Neuronal stem cell (in vitro differentiated cells): Measurements from ENCODE around the gene PEF1.
"Not testable (repeated sequence)": the region's sequence is repeated elsewhere in the genome, so short reads cannot be mapped to it uniquely, and the experiment has no call there.

Source experiments
- DNase-seq: peaks from one replicate; pipeline ENCODE4 v3.0.0-alpha.2; 2013; ENCODE audit warnings: low spot score
- H2AFZ ChIP-seq: one replicate; pipeline ENCODE4 v1.6.1; 2013; ENCODE audit warnings: mild to moderate bottlenecking, low read length, inconsistent platforms
- H2AK5ac ChIP-seq: 2 replicates; pipeline ENCODE4 v1.6.1; 2013; ENCODE audit warnings: low read depth, mild to moderate bottlenecking, inconsistent platforms, low read length, moderate library complexity, mixed read lengths
- H2BK120ac ChIP-seq: 2 replicates; pipeline ENCODE4 v1.6.1; 2013; ENCODE audit warnings: low read depth, mild to moderate bottlenecking, inconsistent platforms, low read length, moderate library complexity, mixed read lengths
- H2BK12ac ChIP-seq: one replicate; pipeline ENCODE4 v1.6.1; 2013; ENCODE audit warnings: low read length, inconsistent platforms
- H2BK15ac ChIP-seq: 2 replicates; pipeline ENCODE4 v1.6.1; 2013; ENCODE audit warnings: mild to moderate bottlenecking, low read length, inconsistent platforms, mixed read lengths
- H2BK5ac ChIP-seq: one replicate; pipeline ENCODE4 v1.6.1; 2013; ENCODE audit warnings: inconsistent platforms, mild to moderate bottlenecking, low read length, moderate library complexity
- H3K14ac ChIP-seq: one replicate; pipeline ENCODE4 v1.6.1; 2013; ENCODE audit warnings: low read length, inconsistent platforms
- H3K18ac ChIP-seq: 2 replicates; pipeline ENCODE4 v1.6.1; 2013; ENCODE audit warnings: low read length, inconsistent platforms
- H3K23ac ChIP-seq: 2 replicates; pipeline ENCODE4 v1.6.1; 2013; ENCODE audit warnings: low read depth, mild to moderate bottlenecking, mixed read lengths, low read length, inconsistent platforms; ENCODE audit not compliant: poor library complexity
- H3K27ac ChIP-seq: replicated peaks from 3 replicates; pipeline ENCODE4 v1.5.1; 2013; ENCODE audit warnings: low read length, inconsistent platforms
- H3K27me3 ChIP-seq, 3 experiments: 2 replicates each; pipeline ENCODE4 v1.6.1; 2013; ENCODE audit warnings: low read length in 3 of 3, mild to moderate bottlenecking in 2 of 3, inconsistent platforms in 1 of 3, low read depth in 1 of 3, mixed read lengths in 1 of 3, moderate library complexity in 1 of 3; ENCODE audit not compliant: control insufficient read depth in 3 of 3, insufficient read depth in 3 of 3
- H3K36me3 ChIP-seq, 2 donors: replicated peaks in 1 of 2; 2 replicates each; pipeline ENCODE4 v1.6.1; 2013; ENCODE audit warnings: low read length in 2 of 2; ENCODE audit not compliant: control insufficient read depth in 2 of 2, insufficient read depth in 2 of 2
- H3K4ac ChIP-seq: 2 replicates; pipeline ENCODE4 v1.6.1; 2013; ENCODE audit warnings: inconsistent platforms, mild to moderate bottlenecking, low read length, moderate library complexity
- H3K4me1 ChIP-seq, 2 donors: 1 replicate in 1 of 2; 2 replicates in 1 of 2; pipeline ENCODE4 v1.6.1; 2013; ENCODE audit warnings: low read length in 2 of 2, low read depth in 1 of 2; ENCODE audit not compliant: control insufficient read depth in 2 of 2, insufficient read depth in 1 of 2
- H3K4me2 ChIP-seq: one replicate; pipeline ENCODE4 v1.6.1; 2013; ENCODE audit warnings: mild to moderate bottlenecking, low read length, inconsistent platforms; ENCODE audit not compliant: insufficient read depth, poor library complexity, severe bottlenecking
- H3K4me3 ChIP-seq, 2 donors: 2 replicates each; pipeline ENCODE4 v1.5.1; 2013; ENCODE audit warnings: low read length in 2 of 2, mild to moderate bottlenecking in 2 of 2, inconsistent platforms in 1 of 2, moderate library complexity in 1 of 2
- H3K79me1 ChIP-seq: one replicate; pipeline ENCODE4 v1.6.1; 2013; ENCODE audit warnings: low read depth, mild to moderate bottlenecking, inconsistent platforms, low read length, moderate library complexity
- H3K9ac ChIP-seq: one replicate; pipeline ENCODE4 v1.6.1; 2013; ENCODE audit warnings: mild to moderate bottlenecking, low read depth, low read length, inconsistent platforms; ENCODE audit not compliant: poor library complexity
- H3K9me3 ChIP-seq, 2 donors: replicated peaks in 1 of 2; 2 replicates each; pipeline versions ENCODE3 to v1.6.1; 2013; ENCODE audit warnings: low read length in 2 of 2, mild to moderate bottlenecking in 2 of 2, inconsistent platforms in 1 of 2, low read depth in 1 of 2, mixed read lengths in 1 of 2, moderate library complexity in 1 of 2; ENCODE audit not compliant: control insufficient read depth in 2 of 2, insufficient read depth in 1 of 2
- H4K8ac ChIP-seq: one replicate; pipeline ENCODE4 v1.6.1; 2013; ENCODE audit warnings: low read depth, mild to moderate bottlenecking, inconsistent platforms, low read length, moderate library complexity
- H4K91ac ChIP-seq: one replicate; pipeline ENCODE4 v1.6.1; 2013; ENCODE audit warnings: low read length, low read depth, mild to moderate bottlenecking, inconsistent platforms; ENCODE audit not compliant: poor library complexity
- WGBS, 2 donors: extraction: QIAGEN DNeasy Blood & Tissue Kit; methylation state at CpG; one replicate each; pipeline ENCODE4 v1.1.7; 2013; ENCODE audit warnings: missing lambda C conversion rate in 2 of 2, mixed read lengths in 1 of 2; ENCODE audit not compliant: insufficient read length in 2 of 2, insufficient replicate concordance in 1 of 2; ENCODE audit errors: extremely low coverage in 2 of 2; 5-methylcytosine and 5-hydroxymethylcytosine counted together

Gene PEF1

DNA sequence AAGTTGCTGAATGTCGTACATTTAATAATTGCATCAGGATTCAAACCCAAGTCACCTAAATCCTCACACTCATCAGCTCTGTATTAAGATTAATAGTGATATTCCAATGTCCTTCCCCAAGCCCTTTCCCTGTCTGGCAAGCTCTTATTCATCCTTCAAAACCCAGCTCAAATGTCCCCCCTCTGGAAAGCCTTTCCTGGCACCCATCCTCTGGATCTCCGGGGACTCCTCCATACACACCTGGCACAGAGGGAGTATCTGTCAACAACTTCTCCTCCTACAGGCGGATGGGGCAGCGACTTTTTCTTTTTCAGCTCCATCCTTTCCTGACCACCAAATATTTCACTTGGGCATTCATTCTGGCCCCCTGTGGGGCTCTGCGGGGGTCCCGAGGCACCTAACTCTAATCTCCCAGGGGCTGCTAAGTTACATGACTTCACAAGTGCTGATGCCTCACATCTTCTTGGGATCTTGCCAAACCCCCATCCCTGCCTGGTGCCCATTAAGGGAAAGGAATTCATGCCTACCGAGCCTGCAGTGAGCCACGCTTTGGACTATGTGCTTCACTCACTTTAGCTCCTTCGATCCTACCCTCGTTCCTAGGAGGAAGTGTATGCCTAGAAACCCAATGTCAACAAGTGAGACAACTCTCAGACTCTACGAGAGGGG is 53.1 kb downstream of the PEF1 start:
- no peak overlapping the region for H3K23ac ChIP-seq

DNA sequence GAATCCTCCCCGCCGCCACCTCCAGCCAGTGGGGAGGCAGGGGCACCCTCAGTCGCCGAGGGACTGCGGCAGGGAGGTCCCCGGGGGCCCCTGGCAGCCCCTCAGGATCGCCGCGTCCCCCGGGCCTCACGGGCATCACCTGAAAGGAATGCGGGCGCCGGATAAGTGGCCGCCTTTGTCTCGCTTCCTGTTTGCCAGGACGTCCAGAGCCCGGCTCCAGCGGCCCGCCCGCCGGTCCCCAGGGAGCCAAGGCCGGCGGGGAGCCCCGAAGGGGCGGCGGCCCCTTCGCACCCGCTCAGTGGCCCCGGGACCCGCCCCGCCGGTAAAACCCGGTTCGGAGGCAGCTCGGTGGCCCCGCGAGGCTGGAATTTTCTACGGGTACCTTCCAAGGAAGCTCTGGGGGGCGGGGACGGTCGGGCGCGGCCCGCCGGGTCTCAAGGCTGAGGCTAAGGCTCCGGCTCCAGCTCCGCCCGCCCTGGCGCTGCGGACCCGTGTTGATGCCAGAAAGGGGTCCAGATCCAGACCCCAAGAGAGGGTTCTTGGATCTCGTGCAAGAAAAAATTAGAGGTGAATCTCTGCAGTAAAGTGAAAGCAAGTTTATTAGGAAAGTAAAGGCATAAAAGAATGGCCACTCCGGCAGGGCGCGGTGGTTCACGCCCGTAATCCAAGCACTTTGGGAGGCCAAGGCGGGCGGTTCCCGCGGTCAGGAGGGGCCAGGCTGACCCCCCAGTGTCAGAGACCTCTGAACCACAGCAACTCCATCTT is 55.7 kb downstream of the PEF1 start:
- Histone ChIP-seq H3K79me1 (no peaks in the 10 kb centered on the region), H3K9me3 (no peaks in the 10 kb centered on the region), H3K27me3 (peaks cover 0 to 73% (median 17%) of the 10 kb centered on the region in 3 experiments), H3K23ac (no peak overlapping the region), H3K4ac (no peak overlapping the region), H3K9ac (no peak overlapping the region), H2BK120ac (no peak overlapping the region), H2AFZ (no peak overlapping the region), H3K27ac (no peak overlapping the region), H3K18ac (peak overlapping the region; percentile 44), H3K4me1 (no peaks in the 10 kb centered on the region), H2BK15ac (peak overlapping the region; percentile 25), H4K8ac (no peak overlapping the region), H3K4me3 (no peak overlapping the region), H2AK5ac (peak overlapping the region; percentile 38), H3K36me3 (no peaks in the 10 kb centered on the region), H4K91ac (no peak overlapping the region), H3K4me2 (peak overlapping the region; percentile 31), H2BK12ac (no peak overlapping the region), H3K14ac (no peak overlapping the region), H2BK5ac (no peak overlapping the region)
- DNase-seq: no peak
- no CpG with 5 or more reads among the region's 62 CpGs for WGBS, 2 donors

More for the DNA sequence above, 53.1 kb downstream of the PEF1 start:
- Histone ChIP-seq H2BK15ac (no peak overlapping the region), H3K14ac (no peak overlapping the region), H2AK5ac (no peak overlapping the region), H3K4me3 (no peak overlapping the region), H3K79me1 (no peaks in the 10 kb centered on the region), H3K4me1 (no peaks in the 10 kb centered on the region), H3K9ac (no peak overlapping the region), H3K4ac (no peak overlapping the region), H3K36me3 (no peaks in the 10 kb centered on the region), H2BK12ac (no peak overlapping the region), H3K4me2 (no peak overlapping the region), H4K91ac (no peak overlapping the region), H3K27me3 (peaks cover 0 to 61% (median 17%) of the 10 kb centered on the region in 3 experiments), H2BK5ac (no peak overlapping the region), H2BK120ac (no peak overlapping the region), H3K9me3 (no peaks in the 10 kb centered on the region), H4K8ac (no peak overlapping the region), H3K18ac (no peak overlapping the region), H3K27ac (no peak overlapping the region), H2AFZ (no peak overlapping the region)
- no peak for DNase-seq
- no CpG with 5 or more reads among the region's 11 CpGs for WGBS, 2 donors

DNA sequence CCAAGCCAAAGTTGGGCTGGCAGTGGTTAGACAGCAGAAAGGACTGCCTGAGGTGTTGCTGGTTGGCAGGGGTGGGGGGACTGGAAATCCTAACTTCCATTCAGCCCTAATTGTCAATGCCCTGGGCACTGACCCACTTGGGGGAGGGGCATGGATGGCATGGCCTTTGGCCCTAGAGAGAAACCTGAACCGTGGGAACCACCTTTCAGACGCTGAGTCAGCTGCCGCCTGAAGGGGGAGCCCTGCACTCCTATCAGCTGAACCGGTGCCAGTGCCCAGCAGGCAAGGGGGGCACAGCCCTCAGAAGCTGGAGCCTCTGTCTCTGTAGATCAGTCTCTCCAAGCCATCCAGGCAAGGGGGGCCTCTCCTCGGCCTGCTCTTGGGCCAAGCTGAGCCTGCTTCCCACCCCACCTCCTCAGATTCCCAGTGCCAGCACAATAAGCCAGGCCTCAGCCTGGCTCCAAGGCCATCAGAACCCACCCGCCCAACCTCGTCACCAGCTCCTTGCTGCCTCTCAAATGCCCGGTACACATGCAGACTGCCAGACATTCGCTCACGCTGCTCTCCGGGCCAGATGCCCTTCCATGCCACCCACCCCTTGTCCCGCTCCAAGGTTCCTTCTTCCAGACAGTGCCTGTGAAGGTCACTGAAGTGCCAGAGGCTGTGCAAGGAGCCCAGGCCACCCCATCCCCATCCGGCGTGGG is 56.8 kb downstream of the PEF1 start:
- Histone ChIP-seq H2BK120ac (no peak overlapping the region), H3K14ac (no peak overlapping the region), H3K4me1 (no peaks in the 10 kb centered on the region), H3K4me3 (no peak overlapping the region), H3K27ac (no peak overlapping the region), H3K18ac (peak overlapping the region; percentile 44), H2BK12ac (no peak overlapping the region), H3K36me3 (no peaks in the 10 kb centered on the region), H2BK5ac (no peak overlapping the region), H3K4me2 (no peak overlapping the region), H2AK5ac (peak overlapping the region; percentile 38), H4K8ac (no peak overlapping the region), H3K23ac (peak overlapping the region; percentile 25), H3K4ac (no peak overlapping the region), H2BK15ac (peak overlapping the region; percentile 25), H3K9me3 (no peaks in the 10 kb centered on the region), H2AFZ (no peak overlapping the region), H3K9ac (no peak overlapping the region), H4K91ac (no peak overlapping the region), H3K79me1 (no peaks in the 10 kb centered on the region), H3K27me3 (peaks cover 0 to 74% (median 19%) of the 10 kb centered on the region in 3 experiments)
- DNase-seq: peak; percentile 46
- no CpG with 5 or more reads among the region's 14 CpGs for WGBS, 2 donors

DNA sequence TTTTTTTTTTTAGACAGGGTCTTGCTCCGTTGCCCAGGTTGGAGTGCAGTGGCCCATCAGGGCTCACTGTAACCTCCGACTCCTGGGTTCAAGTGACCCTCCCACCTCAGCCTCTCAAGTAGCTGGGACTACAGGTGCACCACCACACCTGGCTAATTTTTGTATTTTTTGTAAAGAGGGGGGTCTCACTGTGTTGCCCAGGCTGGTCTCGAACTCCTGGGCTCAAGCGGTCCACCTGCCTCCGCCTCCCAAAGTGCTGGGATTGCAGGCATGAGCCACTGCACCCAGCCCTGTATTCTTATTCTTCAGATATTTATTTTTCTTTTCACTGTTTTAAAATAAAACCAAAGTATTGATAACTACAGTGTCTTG is 57.4 kb downstream of the PEF1 start:
- not testable (repeated sequence) for H2AFZ ChIP-seq, H3K27ac ChIP-seq

More for the DNA sequence above, 57.4 kb downstream of the PEF1 start:
- not testable (repeated sequence) for H3K79me1 ChIP-seq, H3K18ac ChIP-seq, H2BK12ac ChIP-seq, DNase-seq, H2BK120ac ChIP-seq, H3K4me1 ChIP-seq, H3K14ac ChIP-seq, H3K9ac ChIP-seq, H4K8ac ChIP-seq, H3K4me3 ChIP-seq, H2BK15ac ChIP-seq, H3K4me2 ChIP-seq, H2AK5ac ChIP-seq, H4K91ac ChIP-seq, H3K23ac ChIP-seq, H3K4ac ChIP-seq, H2BK5ac ChIP-seq, H3K36me3 ChIP-seq, H3K9me3 ChIP-seq
- WGBS, 2 donors: no CpG with 5 or more reads among the region's 5 CpGs
- peaks cover 0 to 74% (median 19%) of the 10 kb centered on the region in 3 experiments for H3K27me3 ChIP-seq
